Transverse colon (tissue), 4 donors: Measurements from ENCODE around the gene MCM3. TPM values are rescaled to one million over a fixed set of nuclear protein-coding genes. Genes with fewer than 3 reads are reported as not detected.
A peak's percentile ranks its signal among the peaks of the same experiment; 100 is the strongest.

Source experiments
- DNase-seq: peaks from one replicate; pipeline ENCODE4 v3.0.0-alpha.2; 2019
- H3K27ac ChIP-seq, 4 donors: fragments of 200-600 bp; sonication (generic); 2 replicates each; pipeline ENCODE4 v1.5.1; 2016 to 2018; ENCODE audit warnings: inconsistent platforms in 4 of 4
- H3K27me3 ChIP-seq: fragments of 200-600 bp; sonication (generic); 2 replicates; pipeline ENCODE4 v1.5.1; 2017; ENCODE audit warnings: inconsistent platforms
- H3K36me3 ChIP-seq, 4 donors: fragments of 200-600 bp; sonication (generic); 2 replicates each; pipeline ENCODE4 v1.5.1; 2017 to 2019; ENCODE audit warnings: inconsistent platforms in 4 of 4
- H3K4me1 ChIP-seq, 4 donors: fragments of 200-600 bp; sonication (generic); 2 replicates each; pipeline ENCODE4 v1.5.1; 2017 to 2020; ENCODE audit warnings: inconsistent platforms in 4 of 4
- H3K4me3 ChIP-seq, 4 donors: fragments of 200-600 bp; sonication (generic); 1 replicate in 1 of 4; 2 replicates in 3 of 4; pipeline versions ENCODE4 v1.5.1 to v1.6.1; 2017 to 2019; ENCODE audit warnings: inconsistent platforms in 4 of 4
- H3K9me3 ChIP-seq, 2 donors: fragments of 200-600 bp; sonication (generic); 2 replicates each; pipeline ENCODE4 v1.5.1; 2017 to 2019; ENCODE audit warnings: inconsistent platforms in 2 of 2
- EP300 ChIP-seq: sonication (generic); formaldehyde crosslinking; IDR thresholded peaks from one replicate; pipeline ENCODE4 v1.6.1; 2017; ENCODE audit warnings: antibody characterized with exemption, low read depth
- POLR2A ChIP-seq: fragments of 450-650 bp; IDR thresholded peaks from one replicate; pipeline ENCODE4 v1.6.1; 2016; ENCODE audit warnings: antibody characterized with exemption, mild to moderate bottlenecking, moderate library complexity
- POLR2AphosphoS5 ChIP-seq, 3 donors: sonication (generic); formaldehyde crosslinking; IDR thresholded peaks; one replicate each; pipeline ENCODE4 v1.6.1; 2016; ENCODE audit warnings: antibody characterized with exemption in 3 of 3
- WGBS, 2 donors: methylation state at CpG; one replicate each; pipeline ENCODE4 v1.1.5; 2018; ENCODE audit warnings: low coverage in 1 of 2; 5-methylcytosine and 5-hydroxymethylcytosine counted together
- in situ Hi-C, 4 donors: fragments of 200-750 bp; cut with MboI; loops; one replicate each; pipeline versions ENCODE4 v1.15.0 to v1.15.1; 2017; ENCODE audit warnings: low sequenced_read_pairs in 3 of 4, low pct_ligation_motif_present in 1 of 4, low pct_unique_long_range_greater_than_20kb in 1 of 4
- intact Hi-C: fragments of 100-400 bp; cut with DNase I; formaldehyde crosslinking; loops from one replicate; pipeline ENCODE4 v1.15.1; 2023; ENCODE audit warnings: low total_unique reads
- total RNA-seq, 4 donors: library from RNA; depleted of rRNA; stranded (reverse); fragments of >200 nt; gene quantifications; one replicate each; pipeline ENCODE4 v1.1.0, GENCODE V29; 2016
- TF ChIP-seq, protein P1 (sequence below), 5 experiments: fragments of 200-600 bp in 3 of 5; fragments of 450-650 bp in 2 of 5; sonication (generic) in 3 of 5; IDR thresholded peaks; 1 replicate in 2 of 5; 2 replicates in 3 of 5; pipeline ENCODE4 v1.5.1; 2016 to 2017; ENCODE audit warnings: antibody characterized with exemption in 5 of 5, inconsistent platforms in 3 of 5, mild to moderate bottlenecking in 2 of 5, moderate library complexity in 1 of 5

The MCM3 gene
- total RNA-seq, 4 donors from 2014 or later = 13.5 to 27.3 (median 24.2) TPM

DNA sequence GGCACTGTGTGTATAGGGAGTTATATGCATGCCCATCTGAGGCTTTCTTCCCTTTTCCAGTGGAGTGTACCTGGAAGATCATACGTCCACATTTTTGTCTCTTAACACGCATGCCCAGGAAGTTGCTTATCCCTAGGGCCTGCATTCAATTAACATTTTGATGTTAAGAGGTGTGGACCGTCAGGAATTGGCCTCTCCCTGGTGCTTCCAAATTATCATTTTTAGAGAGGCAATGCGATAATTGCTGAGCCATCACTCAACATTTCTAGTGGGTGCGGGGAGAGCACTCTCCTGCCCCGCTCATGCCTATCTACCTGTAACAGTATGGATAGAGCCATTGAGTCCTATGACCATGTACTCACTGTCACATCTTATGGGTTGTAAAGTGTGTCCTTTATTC lies 39.6 kb upstream of the MCM3 start:
- H3K9me3 ChIP-seq = no peaks in the 10 kb centered on the region
- H3K36me3 ChIP-seq = no peaks in the 10 kb centered on the region
- H3K4me1 ChIP-seq = peaks cover 8 to 63% (median 25%) of the 10 kb centered on the region in 4 donors
- intact Hi-C loops (no loop called here), in situ Hi-C loops (no loop called here)
- no peaks in the 10 kb centered on the region for H3K27me3 ChIP-seq
- no peak overlapping the region for H3K4me3 ChIP-seq
- no peak for TF ChIP-seq EP300
- TF ChIP-seq, protein P1, sequence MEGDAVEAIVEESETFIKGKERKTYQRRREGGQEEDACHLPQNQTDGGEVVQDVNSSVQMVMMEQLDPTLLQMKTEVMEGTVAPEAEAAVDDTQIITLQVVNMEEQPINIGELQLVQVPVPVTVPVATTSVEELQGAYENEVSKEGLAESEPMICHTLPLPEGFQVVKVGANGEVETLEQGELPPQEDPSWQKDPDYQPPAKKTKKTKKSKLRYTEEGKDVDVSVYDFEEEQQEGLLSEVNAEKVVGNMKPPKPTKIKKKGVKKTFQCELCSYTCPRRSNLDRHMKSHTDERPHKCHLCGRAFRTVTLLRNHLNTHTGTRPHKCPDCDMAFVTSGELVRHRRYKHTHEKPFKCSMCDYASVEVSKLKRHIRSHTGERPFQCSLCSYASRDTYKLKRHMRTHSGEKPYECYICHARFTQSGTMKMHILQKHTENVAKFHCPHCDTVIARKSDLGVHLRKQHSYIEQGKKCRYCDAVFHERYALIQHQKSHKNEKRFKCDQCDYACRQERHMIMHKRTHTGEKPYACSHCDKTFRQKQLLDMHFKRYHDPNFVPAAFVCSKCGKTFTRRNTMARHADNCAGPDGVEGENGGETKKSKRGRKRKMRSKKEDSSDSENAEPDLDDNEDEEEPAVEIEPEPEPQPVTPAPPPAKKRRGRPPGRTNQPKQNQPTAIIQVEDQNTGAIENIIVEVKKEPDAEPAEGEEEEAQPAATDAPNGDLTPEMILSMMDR (IDR thresholded peaks at IDR 0.05) = no peak
- no peak for TF ChIP-seq POLR2AphosphoS5 (IDR thresholded peaks at IDR 0.05)
- no peak for TF ChIP-seq POLR2A
- no peak for DNase-seq
- 95 to 97% methylated on average over 3 to 6 of the region's 6 CpGs for WGBS, 2 donors
- H3K27ac ChIP-seq = no peak overlapping the region

GRCh38 chr6:52317841-52318581 lies 33.5 kb upstream of the MCM3 start:
- in situ Hi-C loops (no loop called here), intact Hi-C loops (no loop called here)
- 31 to 47% methylated on average over 2 to 4 of the region's 4 CpGs for WGBS, 2 donors
- peak overlapping the region; percentile 49 to 75 (median 66) for H3K27ac ChIP-seq
- H3K4me3 ChIP-seq = no peak overlapping the region
- no peak for DNase-seq
- no peaks in the 10 kb centered on the region for H3K36me3 ChIP-seq
- H3K27me3 ChIP-seq = no peaks in the 10 kb centered on the region
- TF ChIP-seq POLR2A = no peak
- peak in 2 of 3 donors; percentile 5 to 60 for TF ChIP-seq POLR2AphosphoS5 (IDR thresholded peaks at IDR 0.05)
- no peaks in the 10 kb centered on the region for H3K9me3 ChIP-seq
- H3K4me1 ChIP-seq = peaks cover 5 to 40% (median 21%) of the 10 kb centered on the region in 4 donors

GRCh38 chr6:52317211-52317610 lies 32.7 kb upstream of the MCM3 start:
- peaks cover 5 to 40% (median 21%) of the 10 kb centered on the region in 4 donors for H3K4me1 ChIP-seq
- DNase-seq = no peak
- peak overlapping the region in 3 of 4 donors; percentile 49 to 74 (median 59) for H3K27ac ChIP-seq
- in situ Hi-C loops = no loop called here
- WGBS, 2 donors = 73 to 78% methylated on average over 1 of the region's 1 CpG
- H3K36me3 ChIP-seq = no peaks in the 10 kb centered on the region
- intact Hi-C loops = no loop called here
- TF ChIP-seq, protein P1 (IDR thresholded peaks at IDR 0.05) = no peak
- no peak for TF ChIP-seq EP300
- no peak for TF ChIP-seq POLR2AphosphoS5 (IDR thresholded peaks at IDR 0.05)
- no peak for TF ChIP-seq POLR2A
- no peaks in the 10 kb centered on the region for H3K9me3 ChIP-seq
- no peak overlapping the region for H3K4me3 ChIP-seq
- H3K27me3 ChIP-seq = no peaks in the 10 kb centered on the region

GRCh38 chr6:52314752-52315151 lies 30.2 kb upstream of the MCM3 start:
- H3K4me3 ChIP-seq = no peak overlapping the region
- in situ Hi-C loops = no loop called here
- intact Hi-C loops = no loop called here
- peaks cover 5 to 28% (median 19%) of the 10 kb centered on the region in 4 donors for H3K4me1 ChIP-seq
- no peaks in the 10 kb centered on the region for H3K27me3 ChIP-seq
- TF ChIP-seq POLR2AphosphoS5 (IDR thresholded peaks at IDR 0.05) = no peak
- no peak for TF ChIP-seq POLR2A
- no peak for TF ChIP-seq EP300
- TF ChIP-seq, protein P1 (IDR thresholded peaks at IDR 0.05) = no peak
- no peaks in the 10 kb centered on the region for H3K36me3 ChIP-seq
- no peak for DNase-seq
- H3K27ac ChIP-seq = no peak overlapping the region
- 81 to 100% methylated on average over 2 of the region's 2 CpGs for WGBS, 2 donors
- H3K9me3 ChIP-seq = no peaks in the 10 kb centered on the region
